Measurements from ENCODE around the gene TECTB.

The TECTB gene

DNA sequence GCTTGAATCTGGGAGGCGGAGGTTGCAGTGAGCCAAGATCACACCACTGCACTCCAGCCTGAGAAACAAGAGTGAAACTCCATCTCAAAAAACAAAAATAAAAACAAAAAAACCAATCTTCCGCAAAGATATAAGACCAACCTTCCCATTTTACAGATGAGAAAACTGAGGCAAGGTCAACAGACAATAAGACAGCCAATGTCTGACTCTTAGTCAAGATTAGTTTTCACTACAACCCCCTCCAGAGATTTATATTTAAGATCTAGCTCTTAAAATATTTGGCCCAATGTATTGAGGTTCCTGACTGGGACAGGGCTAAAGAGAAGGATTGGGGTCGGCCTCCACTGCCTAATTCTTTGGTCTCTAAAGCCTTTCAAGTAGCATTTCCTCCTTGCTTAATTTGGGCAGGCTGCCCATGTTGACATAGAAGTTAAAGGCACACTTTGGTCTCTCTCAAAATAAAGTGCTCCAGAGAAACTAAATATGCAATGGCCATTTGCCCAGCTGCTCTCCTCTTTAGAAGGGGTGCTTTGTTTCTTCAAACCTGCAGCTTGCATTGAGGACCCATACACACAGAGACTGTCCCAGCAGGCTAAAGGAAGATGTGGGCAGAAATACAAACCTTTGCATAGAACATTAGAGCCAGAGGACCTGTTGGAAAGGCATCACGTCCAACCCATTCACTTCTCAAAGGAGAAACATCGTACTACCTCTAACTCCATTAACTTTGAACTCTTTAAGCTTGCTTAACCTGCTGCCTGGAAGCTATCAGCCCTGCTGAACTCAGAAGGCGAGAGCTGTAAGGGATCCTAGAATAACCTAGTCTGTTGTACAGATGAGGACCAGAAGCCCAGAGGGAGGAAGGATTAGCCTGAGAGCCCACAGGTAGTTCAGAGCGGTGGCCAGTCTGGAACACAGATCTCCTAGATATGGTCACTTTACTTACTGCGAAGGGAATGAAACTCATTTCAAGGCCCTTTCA, 3.9 kb downstream of the TECTB start:
- no peak overlapping the region for H3K4me3 ChIP-seq (ENCODE audit: low read depth in 1 of 5, low read length in 5 of 5)
- no peaks in the 10 kb centered on the region for H3K27me3 ChIP-seq (ENCODE audit: control insufficient read depth in 5 of 5, insufficient read depth in 4 of 5, low read length in 5 of 5)
- no peaks in the 10 kb centered on the region for H3K9me3 ChIP-seq (ENCODE audit: control insufficient read depth in 5 of 5, low read length in 5 of 5)
- peak overlapping the region in 2 of 5 donors; percentile 70 to 72 for H3K9ac ChIP-seq (ENCODE audit: low read length in 5 of 5)
- peak overlapping the region; percentile 82 for H3K27ac ChIP-seq (ENCODE audit: low read depth, low read length)
- peaks cover 0 to 16% (median 12%) of the 10 kb centered on the region in 5 donors for H3K4me1 ChIP-seq (ENCODE audit: control insufficient read depth in 5 of 5, insufficient read depth in 5 of 5, low read length in 5 of 5)
- H3K36me3 ChIP-seq (ENCODE audit: control insufficient read depth in 5 of 5, insufficient read depth in 5 of 5, low read length in 5 of 5) = no peaks in the 10 kb centered on the region

DNA sequence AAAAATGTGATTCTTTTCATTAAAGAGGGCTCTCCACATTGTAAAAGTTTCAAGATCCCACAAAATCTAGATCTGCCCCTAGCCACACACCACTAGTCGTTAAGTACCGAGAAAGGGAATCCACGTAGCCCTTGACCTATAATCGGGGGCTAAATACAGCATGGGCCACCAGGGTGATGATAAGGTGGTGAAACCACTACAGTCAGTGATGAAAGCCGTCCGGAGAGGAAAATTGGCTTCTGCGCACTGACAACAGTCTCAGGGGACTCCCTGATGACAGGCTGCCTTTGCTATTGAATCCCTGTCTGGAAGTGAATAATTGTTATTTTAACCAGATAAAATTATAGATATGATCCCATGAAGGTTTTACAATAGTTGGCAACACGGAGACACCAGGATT, 4.6 kb downstream of the TECTB start:
- Histone ChIP-seq H3K36me3 (ENCODE audit: control insufficient read depth in 5 of 5, insufficient read depth in 5 of 5, low read length in 5 of 5) (no peaks in the 10 kb centered on the region), H3K4me1 (ENCODE audit: control insufficient read depth in 5 of 5, insufficient read depth in 5 of 5, low read length in 5 of 5) (peaks cover 0 to 16% (median 12%) of the 10 kb centered on the region in 5 donors), H3K27ac (ENCODE audit: low read depth, low read length) (peak overlapping the region; percentile 82), H3K27me3 (ENCODE audit: control insufficient read depth in 5 of 5, insufficient read depth in 4 of 5, low read length in 5 of 5) (no peaks in the 10 kb centered on the region), H3K4me3 (ENCODE audit: low read depth in 1 of 5, low read length in 5 of 5) (no peak overlapping the region), H3K9me3 (ENCODE audit: control insufficient read depth in 5 of 5, low read length in 5 of 5) (no peaks in the 10 kb centered on the region), H3K9ac (ENCODE audit: low read length in 5 of 5) (peak overlapping the region in 2 of 5 donors; percentile 70 to 72)

DNA sequence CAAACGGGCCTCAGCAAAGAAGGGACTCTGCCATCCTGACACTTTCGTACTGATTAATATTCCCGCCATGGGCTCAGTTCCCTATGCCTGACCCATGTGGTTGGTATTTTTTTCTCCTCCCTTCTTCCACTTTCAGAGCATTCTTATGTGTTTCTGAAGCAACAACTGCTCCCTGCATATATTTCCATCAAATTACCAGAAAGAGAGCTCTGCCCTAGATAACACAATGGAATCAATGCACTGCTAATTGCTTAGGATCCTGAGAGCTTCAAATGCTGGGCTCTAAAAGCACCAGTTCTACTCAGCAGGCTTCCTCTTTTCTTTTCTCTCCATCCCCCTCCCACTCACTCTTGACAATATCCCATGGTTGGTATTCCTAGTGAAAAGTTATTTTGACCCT, 5.3 kb downstream of the TECTB start:
- H3K36me3 ChIP-seq (ENCODE audit: control insufficient read depth in 5 of 5, insufficient read depth in 5 of 5, low read length in 5 of 5) = no peaks in the 10 kb centered on the region

DNA sequence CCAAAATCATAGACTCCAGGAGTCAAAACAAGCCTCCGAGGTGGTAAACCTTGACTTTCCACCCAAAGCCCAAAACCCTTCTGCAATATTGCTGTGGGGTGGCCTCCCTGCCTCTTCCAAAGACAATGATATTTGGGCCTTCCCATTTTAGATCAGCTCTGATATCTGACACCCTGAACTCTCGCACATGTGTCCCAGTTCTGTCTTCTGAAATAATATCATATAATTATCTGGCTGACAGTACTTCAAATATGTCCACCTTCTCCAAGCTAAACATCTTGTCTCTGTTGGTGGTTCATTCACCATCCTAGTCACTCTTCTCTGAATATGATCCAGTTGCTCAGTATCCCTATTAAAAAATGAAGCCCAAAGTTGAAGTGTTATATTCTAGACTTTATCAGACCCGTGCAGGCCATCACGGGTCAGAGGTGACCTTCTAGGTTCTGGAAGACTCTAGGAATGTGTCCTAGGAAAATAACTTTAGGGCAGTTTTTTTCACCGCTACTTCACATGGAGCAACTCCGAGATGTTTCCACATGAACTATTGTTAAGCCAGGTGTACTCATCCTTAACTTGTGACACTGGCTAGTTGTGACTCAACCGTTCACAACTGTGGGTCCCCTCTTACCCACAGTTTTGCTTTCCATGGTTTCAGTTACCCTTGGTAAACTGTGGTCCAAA, 6.3 kb downstream of the TECTB start:
- H3K4me3 ChIP-seq (ENCODE audit: low read depth in 1 of 5, low read length in 5 of 5) = no peak overlapping the region
- H3K9me3 ChIP-seq (ENCODE audit: control insufficient read depth in 5 of 5, low read length in 5 of 5) = no peaks in the 10 kb centered on the region
- no peak overlapping the region for H3K9ac ChIP-seq (ENCODE audit: low read length in 5 of 5)
- H3K27ac ChIP-seq (ENCODE audit: low read depth, low read length) = no peak overlapping the region
- H3K36me3 ChIP-seq (ENCODE audit: control insufficient read depth in 5 of 5, insufficient read depth in 5 of 5, low read length in 5 of 5) = no peaks in the 10 kb centered on the region
- H3K4me1 ChIP-seq (ENCODE audit: control insufficient read depth in 5 of 5, insufficient read depth in 5 of 5, low read length in 5 of 5) = peaks cover 0 to 16% (median 12%) of the 10 kb centered on the region in 5 donors
- no peaks in the 10 kb centered on the region for H3K27me3 ChIP-seq (ENCODE audit: control insufficient read depth in 5 of 5, insufficient read depth in 4 of 5, low read length in 5 of 5)

More for the DNA sequence above, 5.3 kb downstream of the TECTB start:
- H3K27me3 ChIP-seq (ENCODE audit: control insufficient read depth in 5 of 5, insufficient read depth in 4 of 5, low read length in 5 of 5) = no peaks in the 10 kb centered on the region
- H3K4me1 ChIP-seq (ENCODE audit: control insufficient read depth in 5 of 5, insufficient read depth in 5 of 5, low read length in 5 of 5) = peaks cover 0 to 16% (median 12%) of the 10 kb centered on the region in 5 donors
- H3K4me3 ChIP-seq (ENCODE audit: low read depth in 1 of 5, low read length in 5 of 5) = no peak overlapping the region
- H3K27ac ChIP-seq (ENCODE audit: low read depth, low read length) = peak overlapping the region; percentile 82
- H3K9ac ChIP-seq (ENCODE audit: low read length in 5 of 5) = no peak overlapping the region
- H3K9me3 ChIP-seq (ENCODE audit: control insufficient read depth in 5 of 5, low read length in 5 of 5) = no peaks in the 10 kb centered on the region

DNA sequence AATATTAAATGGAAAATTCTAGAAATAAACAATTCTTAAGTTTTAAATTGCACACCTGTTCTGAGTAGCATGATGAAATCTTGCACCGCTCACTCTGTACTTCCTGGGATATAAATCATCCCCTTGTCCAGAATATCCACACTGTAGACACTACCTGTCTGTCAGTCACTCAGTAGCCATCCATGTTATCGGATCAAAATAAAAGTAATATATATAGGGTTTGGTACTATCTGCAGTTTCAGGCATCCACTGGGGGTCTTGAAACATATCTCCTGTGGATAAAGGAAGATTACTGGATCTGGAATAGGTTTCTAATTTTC, 6.8 kb downstream of the TECTB start:
- Histone ChIP-seq H3K4me1 (ENCODE audit: control insufficient read depth in 5 of 5, insufficient read depth in 5 of 5, low read length in 5 of 5) (peaks cover 0 to 16% (median 12%) of the 10 kb centered on the region in 5 donors), H3K4me3 (ENCODE audit: low read depth in 1 of 5, low read length in 5 of 5) (no peak overlapping the region), H3K27ac (ENCODE audit: low read depth, low read length) (no peak overlapping the region), H3K36me3 (ENCODE audit: control insufficient read depth in 5 of 5, insufficient read depth in 5 of 5, low read length in 5 of 5) (no peaks in the 10 kb centered on the region), H3K9ac (ENCODE audit: low read length in 5 of 5) (no peak overlapping the region), H3K27me3 (ENCODE audit: control insufficient read depth in 5 of 5, insufficient read depth in 4 of 5, low read length in 5 of 5) (no peaks in the 10 kb centered on the region), H3K9me3 (ENCODE audit: control insufficient read depth in 5 of 5, low read length in 5 of 5) (no peaks in the 10 kb centered on the region)

DNA sequence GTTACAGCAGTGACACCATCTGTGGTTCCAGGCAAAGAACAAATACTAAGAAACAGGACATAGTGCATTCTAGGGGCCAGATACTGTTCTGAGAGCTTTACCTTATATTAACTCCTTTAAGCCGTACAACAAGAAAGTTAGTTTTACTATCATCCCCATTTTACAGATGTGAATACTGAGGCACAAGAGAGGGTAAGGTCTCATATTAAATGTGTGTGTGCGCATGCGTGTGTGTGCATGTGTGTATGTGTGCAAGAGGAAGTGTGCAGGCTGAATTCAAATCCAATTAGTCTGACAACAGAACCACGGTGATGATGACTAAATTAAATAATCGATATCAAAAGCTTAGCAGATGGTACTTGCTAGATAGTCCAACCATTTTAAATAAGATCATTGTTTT, 11.0 kb downstream of the TECTB start:
- peak overlapping the region; percentile 98 for H3K27ac ChIP-seq (ENCODE audit: low read depth, low read length)
- H3K4me3 ChIP-seq (ENCODE audit: low read depth in 1 of 5, low read length in 5 of 5) = no peak overlapping the region
- H3K27me3 ChIP-seq (ENCODE audit: control insufficient read depth in 5 of 5, insufficient read depth in 4 of 5, low read length in 5 of 5) = no peaks in the 10 kb centered on the region
- H3K36me3 ChIP-seq (ENCODE audit: control insufficient read depth in 5 of 5, insufficient read depth in 5 of 5, low read length in 5 of 5) = no peaks in the 10 kb centered on the region
- H3K4me1 ChIP-seq (ENCODE audit: control insufficient read depth in 5 of 5, insufficient read depth in 5 of 5, low read length in 5 of 5) = peaks cover 8 to 32% (median 18%) of the 10 kb centered on the region in 5 donors
- no peaks in the 10 kb centered on the region for H3K9me3 ChIP-seq (ENCODE audit: control insufficient read depth in 5 of 5, low read length in 5 of 5)
- no peak overlapping the region for H3K9ac ChIP-seq (ENCODE audit: low read length in 5 of 5)

DNA sequence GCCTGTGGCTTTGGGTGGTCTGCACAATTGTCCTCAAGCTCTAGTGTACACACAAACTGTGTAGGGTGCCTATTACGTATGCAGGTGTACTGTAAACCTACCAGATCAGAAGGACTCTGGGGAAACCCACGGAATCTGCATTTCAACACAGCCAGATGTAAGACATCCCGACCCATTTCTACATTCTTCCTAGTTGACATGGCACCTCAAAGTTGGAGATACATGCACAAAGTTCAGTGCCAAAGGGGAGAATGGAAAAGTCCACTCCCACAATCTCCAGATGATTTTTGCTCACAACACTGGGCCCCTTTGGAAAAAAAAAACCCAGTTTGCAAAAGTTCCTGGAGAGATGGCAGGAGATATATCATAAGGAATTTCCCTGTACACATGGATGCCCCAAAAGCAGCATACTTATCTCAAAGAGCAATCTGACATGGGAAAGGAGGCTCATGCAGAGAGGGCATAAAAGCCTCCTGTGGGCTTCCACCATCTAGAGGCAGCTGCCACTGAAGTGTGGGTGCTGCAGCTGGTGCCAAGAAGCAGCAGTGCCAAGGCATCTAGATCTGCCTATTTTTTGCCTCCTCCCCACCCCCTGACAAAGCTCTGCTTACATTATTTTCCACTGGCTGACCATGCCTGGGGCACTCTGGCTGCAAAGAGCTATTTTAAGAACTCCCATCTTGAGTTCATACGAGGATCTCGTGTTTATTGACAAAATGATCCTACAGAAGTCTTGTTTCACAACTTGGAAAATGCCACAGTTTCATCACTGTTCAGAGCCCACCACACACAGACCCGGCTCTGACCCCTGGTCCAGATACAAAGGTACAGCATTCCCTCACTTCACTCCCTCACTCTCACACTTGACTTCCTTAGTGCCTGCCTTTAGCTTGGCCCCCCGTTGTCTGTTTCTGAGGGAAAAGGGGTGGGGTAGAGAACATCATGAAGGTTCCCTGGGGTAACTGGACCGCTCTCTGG, 12.9 kb downstream of the TECTB start:
- Histone ChIP-seq H3K27me3 (ENCODE audit: control insufficient read depth in 5 of 5, insufficient read depth in 4 of 5, low read length in 5 of 5) (no peaks in the 10 kb centered on the region), H3K9me3 (ENCODE audit: control insufficient read depth in 5 of 5, low read length in 5 of 5) (no peaks in the 10 kb centered on the region), H3K36me3 (ENCODE audit: control insufficient read depth in 5 of 5, insufficient read depth in 5 of 5, low read length in 5 of 5) (no peaks in the 10 kb centered on the region), H3K4me1 (ENCODE audit: control insufficient read depth in 5 of 5, insufficient read depth in 5 of 5, low read length in 5 of 5) (peaks cover 8 to 35% (median 18%) of the 10 kb centered on the region in 5 donors), H3K27ac (ENCODE audit: low read depth, low read length) (peak overlapping the region; percentile 98), H3K9ac (ENCODE audit: low read length in 5 of 5) (peak overlapping the region in 3 of 5 donors; percentile 30 to 81 (median 44)), H3K4me3 (ENCODE audit: low read depth in 1 of 5, low read length in 5 of 5) (peak overlapping the region in 1 of 5 donors; percentile 23)

DNA sequence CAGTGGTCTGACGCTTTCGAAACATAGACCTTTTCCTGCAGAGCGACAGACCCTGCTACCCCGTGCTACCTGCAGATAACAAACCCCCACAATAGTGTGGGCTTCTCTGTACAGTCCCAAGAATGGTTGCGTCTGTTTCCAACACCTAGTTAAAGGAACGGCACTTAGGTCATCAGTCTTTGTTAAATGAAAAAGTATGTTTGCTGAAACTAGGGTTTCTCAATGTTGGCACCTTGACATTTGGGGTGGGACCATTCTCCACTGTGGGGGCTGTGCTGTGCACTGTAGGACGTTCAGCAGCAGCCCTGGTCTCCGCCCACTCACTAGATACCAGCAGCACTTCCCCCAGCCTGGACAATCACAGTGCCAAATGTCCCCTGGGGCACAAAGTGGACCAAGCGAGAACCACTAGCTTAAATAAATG, 13.7 kb downstream of the TECTB start:
- H3K9ac ChIP-seq (ENCODE audit: low read length in 5 of 5) = peak overlapping the region in 3 of 5 donors; percentile 30 to 44 (median 35)
- H3K4me1 ChIP-seq (ENCODE audit: control insufficient read depth in 5 of 5, insufficient read depth in 5 of 5, low read length in 5 of 5) = peaks cover 8 to 35% (median 18%) of the 10 kb centered on the region in 5 donors
- H3K27ac ChIP-seq (ENCODE audit: low read depth, low read length) = peak overlapping the region; percentile 98
- H3K4me3 ChIP-seq (ENCODE audit: low read depth in 1 of 5, low read length in 5 of 5) = peak overlapping the region in 2 of 5 donors; percentile 12 to 27
- H3K36me3 ChIP-seq (ENCODE audit: control insufficient read depth in 5 of 5, insufficient read depth in 5 of 5, low read length in 5 of 5) = no peaks in the 10 kb centered on the region
- no peaks in the 10 kb centered on the region for H3K27me3 ChIP-seq (ENCODE audit: control insufficient read depth in 5 of 5, insufficient read depth in 4 of 5, low read length in 5 of 5)
- no peaks in the 10 kb centered on the region for H3K9me3 ChIP-seq (ENCODE audit: control insufficient read depth in 5 of 5, low read length in 5 of 5)

DNA sequence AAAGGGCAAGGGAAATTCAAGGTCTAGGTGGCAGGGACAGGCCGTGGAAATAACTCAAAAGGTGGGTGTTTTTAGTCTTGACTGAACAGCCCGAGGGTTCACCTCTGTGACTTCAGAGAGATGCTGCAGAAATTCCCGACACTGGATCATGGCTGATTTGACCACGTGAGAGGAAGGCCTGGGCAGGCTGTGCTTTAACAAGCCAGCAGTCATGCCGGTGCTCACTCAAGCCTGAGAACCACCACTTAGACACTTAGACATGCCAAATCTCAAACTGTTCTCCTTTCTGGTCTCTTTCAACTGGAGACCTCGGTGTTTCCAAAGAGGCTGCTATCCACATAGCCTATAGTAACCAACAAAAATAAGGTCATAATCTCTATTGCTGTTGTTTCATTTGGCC, 15.4 kb downstream of the TECTB start:
- Histone ChIP-seq H3K27ac (ENCODE audit: low read depth, low read length) (peak overlapping the region; percentile 98), H3K9me3 (ENCODE audit: control insufficient read depth in 5 of 5, low read length in 5 of 5) (no peaks in the 10 kb centered on the region), H3K36me3 (ENCODE audit: control insufficient read depth in 5 of 5, insufficient read depth in 5 of 5, low read length in 5 of 5) (no peaks in the 10 kb centered on the region), H3K4me1 (ENCODE audit: control insufficient read depth in 5 of 5, insufficient read depth in 5 of 5, low read length in 5 of 5) (peaks cover 8 to 38% (median 18%) of the 10 kb centered on the region in 5 donors), H3K9ac (ENCODE audit: low read length in 5 of 5) (peak overlapping the region in 1 of 5 donors; percentile 42), H3K4me3 (ENCODE audit: low read depth in 1 of 5, low read length in 5 of 5) (no peak overlapping the region), H3K27me3 (ENCODE audit: control insufficient read depth in 5 of 5, insufficient read depth in 4 of 5, low read length in 5 of 5) (no peaks in the 10 kb centered on the region)
